Pancreas (tissue), 10 donors: ENCODE data around the gene RASAL2. TPM values are rescaled to one million over a fixed set of nuclear protein-coding genes. Genes with fewer than 3 reads are reported as not detected.

Experiments used
- ATAC-seq, 4 donors: fragments of 200-7000 bp; cut with Tn5 transposase; one replicate each; pipeline versions ENCODE4 v1.8.0 to v1.9.1; 2020; ENCODE audit warnings: mild to moderate bottlenecking in 4 of 4, moderate library complexity in 4 of 4
- DNase-seq, 6 donors: peaks; one replicate each; pipeline ENCODE4 v3.0.0-alpha.2; 2020
- FAIRE-seq: peaks from 2 replicates; lab custom pipeline; 2012; peaks lifted over from hg19 to GRCh38; lab: Jason Lieb, UNC
- H3K27ac ChIP-seq, 4 donors: fragments of 200-600 bp; sonication (generic); 1 replicate in 3 of 4; 2 replicates in 1 of 4; pipeline versions ENCODE4 v1.5.0 to v1.8.0; 2020
- H3K27me3 ChIP-seq, 4 donors: fragments of 200-600 bp; one replicate each; pipeline ENCODE4 v1.8.0; 2021
- H3K36me3 ChIP-seq, 3 donors: fragments of 200-600 bp; sonication (generic) in 1 of 3; one replicate each; pipeline versions ENCODE4 v1.5.0 to v1.8.0; 2020 to 2021
- H3K4me1 ChIP-seq, 3 donors: fragments of 200-600 bp; one replicate each; pipeline ENCODE4 v1.8.0; 2021
- H3K4me3 ChIP-seq, 4 donors: fragments of 200-600 bp; sonication (generic) in 2 of 4; one replicate each; pipeline versions ENCODE4 v1.5.0 to v1.8.0; 2020 to 2021
- H3K9me3 ChIP-seq, 4 donors: fragments of 200-600 bp; one replicate each; pipeline ENCODE4 v1.8.0; 2021
- WGBS, 2 donors: extraction: QIAGEN DNeasy Blood & Tissue Kit; methylation state at CpG; one replicate each; pipeline ENCODE4 v1.1.7; 2013; 5-methylcytosine and 5-hydroxymethylcytosine counted together
- intact Hi-C, 3 donors: fragments of 100-400 bp; cut with DNase I; formaldehyde crosslinking; loops; one replicate each; pipeline versions ENCODE4 v1.11.1 to v1.14.2; 2022
- polyA plus RNA-seq, 2 donors: library from polyadenylated mRNA; stranded (reverse); fragments of 200-250 nt; gene quantifications; one replicate each; pipeline ENCODE4 v1.2.3, GENCODE V29; 2013
- total RNA-seq, 6 donors: library from RNA; stranded (reverse); fragmentation: NEBNext Ultra II Directional in 4 of 6; extraction: Animal tissue kit (Norgen Biotek cat#: 25700) in 4 of 6; gene quantifications; one replicate each; pipeline versions ENCODE4 v1.2.1 to v1.2.4, GENCODE V29; 2021 to 2023
- TF ChIP-seq, protein P1 (sequence below), 4 donors: fragments of 200-600 bp; sonication (generic) in 3 of 4; IDR thresholded peaks; one replicate each; pipeline versions ENCODE4 v1.5.0 to v1.8.0; 2021; ENCODE audit warnings: antibody characterized with exemption in 4 of 4
- donor health status: healthy with polysubstance abuse.
- donor health status: DM: no; HTN: no; CAD: no; lungs with moderate emphysema.
- donor health status: DM: no; HTN: no; CAD: no.
- donor health status: control.
- donor health status: control.
- donor health status: Bipolar disorder and iron deficiency.
- donor health status: DM: yes; HTN: yes; CAD: no.
- donor health status: DM: no; HTN: no; CAD: no.
- donor health status: DM: no; HTN: no; CAD: no.
- donor health status: DM: yes; HTN: yes; CAD: no.

The RASAL2 gene
- total and polyA plus RNA-seq, 8 donors = 2.5 to 12.9 (median 4.9) TPM

DNA sequence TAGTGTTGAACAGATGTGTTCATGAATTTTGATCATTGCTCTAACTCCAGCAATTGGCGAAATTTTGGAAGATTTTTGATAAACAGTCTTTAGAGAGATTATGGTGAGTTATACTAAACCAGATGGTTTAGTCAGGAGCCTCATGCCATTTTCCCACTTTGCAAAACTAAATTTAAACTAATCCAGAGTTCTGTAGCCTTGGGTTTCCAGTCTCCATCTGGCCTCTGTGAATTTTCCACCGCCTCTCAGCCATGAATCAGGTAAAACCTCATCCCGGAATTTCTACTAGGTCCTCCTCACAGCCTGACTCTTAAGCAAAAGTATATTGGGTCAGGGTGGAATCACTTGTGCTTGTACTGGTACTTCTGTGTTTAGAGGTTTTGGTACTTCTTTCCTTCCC, 358.1 kb downstream of the RASAL2 start:
- DNase-seq (no peak), FAIRE-seq (no peak), ATAC-seq (no peak)
- Histone ChIP-seq H3K27ac (no peak overlapping the region), H3K36me3 (no peaks in the 10 kb centered on the region), H3K4me3 (no peak overlapping the region), H3K9me3 (no peaks in the 10 kb centered on the region), H3K4me1 (no peaks in the 10 kb centered on the region), H3K27me3 (no peaks in the 10 kb centered on the region)
- TF ChIP-seq, protein P1, sequence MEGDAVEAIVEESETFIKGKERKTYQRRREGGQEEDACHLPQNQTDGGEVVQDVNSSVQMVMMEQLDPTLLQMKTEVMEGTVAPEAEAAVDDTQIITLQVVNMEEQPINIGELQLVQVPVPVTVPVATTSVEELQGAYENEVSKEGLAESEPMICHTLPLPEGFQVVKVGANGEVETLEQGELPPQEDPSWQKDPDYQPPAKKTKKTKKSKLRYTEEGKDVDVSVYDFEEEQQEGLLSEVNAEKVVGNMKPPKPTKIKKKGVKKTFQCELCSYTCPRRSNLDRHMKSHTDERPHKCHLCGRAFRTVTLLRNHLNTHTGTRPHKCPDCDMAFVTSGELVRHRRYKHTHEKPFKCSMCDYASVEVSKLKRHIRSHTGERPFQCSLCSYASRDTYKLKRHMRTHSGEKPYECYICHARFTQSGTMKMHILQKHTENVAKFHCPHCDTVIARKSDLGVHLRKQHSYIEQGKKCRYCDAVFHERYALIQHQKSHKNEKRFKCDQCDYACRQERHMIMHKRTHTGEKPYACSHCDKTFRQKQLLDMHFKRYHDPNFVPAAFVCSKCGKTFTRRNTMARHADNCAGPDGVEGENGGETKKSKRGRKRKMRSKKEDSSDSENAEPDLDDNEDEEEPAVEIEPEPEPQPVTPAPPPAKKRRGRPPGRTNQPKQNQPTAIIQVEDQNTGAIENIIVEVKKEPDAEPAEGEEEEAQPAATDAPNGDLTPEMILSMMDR (IDR thresholded peaks at IDR 0.05) = no peak
- 96 to 98% methylated on average over 3 of the region's 3 CpGs for WGBS, 2 donors
- intact Hi-C loops = no loop called here

DNA sequence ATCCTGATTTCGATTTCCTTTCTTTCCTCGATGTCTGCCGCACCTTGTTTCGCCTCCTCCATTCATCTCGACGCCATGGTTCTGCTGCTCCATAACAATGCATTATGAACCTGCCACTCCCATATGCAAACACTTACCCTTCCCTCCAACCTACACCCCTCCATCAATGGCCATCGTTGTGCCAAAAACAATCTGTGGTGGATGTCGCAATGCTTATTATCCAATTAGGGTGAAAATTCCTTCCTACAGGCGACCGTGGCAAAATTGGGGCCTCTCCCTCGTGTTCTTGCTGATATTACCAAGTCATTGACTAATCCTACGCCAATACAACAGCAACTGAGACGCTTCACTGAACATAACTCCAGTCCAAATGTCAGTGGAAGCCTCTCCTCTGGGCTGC, 362.6 kb downstream of the RASAL2 start:
- FAIRE-seq (no peak), DNase-seq (no peak), ATAC-seq (no peak)
- no peaks in the 10 kb centered on the region for H3K4me1 ChIP-seq
- no peak overlapping the region for H3K4me3 ChIP-seq
- H3K27me3 ChIP-seq = no peaks in the 10 kb centered on the region
- H3K36me3 ChIP-seq = no peaks in the 10 kb centered on the region
- no peak overlapping the region for H3K27ac ChIP-seq
- intact Hi-C loops = no loop called here
- H3K9me3 ChIP-seq = no peaks in the 10 kb centered on the region
- WGBS, 2 donors = 95% methylated on average over 13 of the region's 13 CpGs
- TF ChIP-seq, protein P1 (IDR thresholded peaks at IDR 0.05) = no peak

DNA sequence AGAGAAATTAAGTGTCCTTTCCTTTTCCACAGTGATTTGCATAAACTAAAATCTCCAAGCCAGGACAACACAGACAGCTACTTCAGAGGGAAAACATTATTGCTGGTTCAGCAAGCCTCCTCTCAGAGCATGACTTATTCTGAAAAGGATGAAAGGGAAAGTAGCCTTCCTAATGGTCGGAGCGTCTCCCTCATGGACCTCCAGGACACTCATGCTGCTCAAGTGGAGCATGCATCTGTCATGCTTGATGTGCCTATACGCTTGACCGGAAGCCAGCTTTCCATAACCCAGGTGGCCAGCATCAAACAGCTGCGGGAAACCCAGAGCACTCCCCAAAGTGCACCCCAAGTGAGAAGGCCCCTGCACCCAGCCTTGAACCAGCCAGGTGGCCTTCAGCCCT, 363.7 kb downstream of the RASAL2 start:
- Histone ChIP-seq H3K27me3 (no peaks in the 10 kb centered on the region), H3K4me3 (no peak overlapping the region), H3K27ac (no peak overlapping the region), H3K36me3 (no peaks in the 10 kb centered on the region), H3K4me1 (no peaks in the 10 kb centered on the region), H3K9me3 (no peaks in the 10 kb centered on the region)
- no peak for DNase-seq
- TF ChIP-seq, protein P1 (IDR thresholded peaks at IDR 0.05) = no peak
- FAIRE-seq = no peak
- no peak for ATAC-seq
- intact Hi-C loops = no loop called here
- 97 to 98% methylated on average over 5 of the region's 5 CpGs for WGBS, 2 donors

DNA sequence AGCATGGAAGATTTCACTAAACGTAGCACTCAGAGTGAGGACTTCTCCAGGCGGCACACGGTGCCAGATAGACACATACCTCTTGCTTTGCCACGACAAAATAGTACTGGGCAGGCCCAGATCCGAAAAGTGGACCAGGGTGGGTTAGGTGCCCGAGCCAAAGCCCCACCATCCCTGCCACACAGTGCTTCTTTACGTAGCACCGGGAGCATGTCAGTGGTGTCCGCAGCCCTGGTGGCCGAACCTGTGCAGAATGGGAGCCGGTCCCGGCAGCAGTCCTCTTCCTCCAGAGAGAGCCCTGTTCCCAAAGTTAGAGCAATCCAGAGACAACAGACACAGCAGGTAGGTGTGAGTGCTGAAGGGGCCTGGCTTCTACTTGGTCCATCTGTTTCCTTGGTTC, 364.3 kb downstream of the RASAL2 start:
- FAIRE-seq (no peak), ATAC-seq (no peak), DNase-seq (no peak)
- Histone ChIP-seq H3K27ac (no peak overlapping the region), H3K27me3 (no peaks in the 10 kb centered on the region), H3K4me1 (no peaks in the 10 kb centered on the region), H3K4me3 (no peak overlapping the region), H3K9me3 (no peaks in the 10 kb centered on the region), H3K36me3 (no peaks in the 10 kb centered on the region)
- intact Hi-C loops = no loop called here
- TF ChIP-seq, protein P1 (IDR thresholded peaks at IDR 0.05) = no peak
- WGBS, 2 donors = 92 to 95% methylated on average over 12 of the region's 12 CpGs

DNA sequence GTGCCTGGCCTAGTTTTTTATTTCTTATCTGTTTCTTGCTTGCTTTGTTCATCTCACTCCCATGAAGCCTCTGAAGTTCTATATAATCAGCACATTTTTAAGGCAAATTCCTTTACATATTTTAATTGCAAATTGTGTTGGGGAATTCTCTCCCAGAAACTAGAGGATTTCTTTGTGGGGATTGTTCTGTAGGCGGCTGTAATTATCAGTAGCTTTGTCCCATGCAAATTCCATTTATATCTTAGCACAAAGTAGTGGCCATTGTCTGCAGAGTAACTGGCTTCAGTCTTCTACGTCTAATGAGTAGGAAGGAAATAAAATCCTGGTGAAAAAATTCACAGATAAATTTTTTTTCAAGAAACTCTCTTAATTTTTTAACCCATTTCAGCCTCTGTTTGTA, 367.2 kb downstream of the RASAL2 start:
- intact Hi-C loops = no loop called here
- H3K36me3 ChIP-seq = no peaks in the 10 kb centered on the region
- H3K4me3 ChIP-seq = no peak overlapping the region
- FAIRE-seq = no peak
- 77 to 89% methylated on average over 2 of the region's 2 CpGs for WGBS, 2 donors
- ATAC-seq = no peak
- DNase-seq = no peak
- no peaks in the 10 kb centered on the region for H3K4me1 ChIP-seq
- TF ChIP-seq, protein P1 (IDR thresholded peaks at IDR 0.05) = no peak
- peak overlapping the region in 2 of 4 donors; percentile 10 to 12 for H3K27ac ChIP-seq
- H3K27me3 ChIP-seq = no peaks in the 10 kb centered on the region
- H3K9me3 ChIP-seq = no peaks in the 10 kb centered on the region
